ENCODE results near the gene SLC22A15.

DNA sequence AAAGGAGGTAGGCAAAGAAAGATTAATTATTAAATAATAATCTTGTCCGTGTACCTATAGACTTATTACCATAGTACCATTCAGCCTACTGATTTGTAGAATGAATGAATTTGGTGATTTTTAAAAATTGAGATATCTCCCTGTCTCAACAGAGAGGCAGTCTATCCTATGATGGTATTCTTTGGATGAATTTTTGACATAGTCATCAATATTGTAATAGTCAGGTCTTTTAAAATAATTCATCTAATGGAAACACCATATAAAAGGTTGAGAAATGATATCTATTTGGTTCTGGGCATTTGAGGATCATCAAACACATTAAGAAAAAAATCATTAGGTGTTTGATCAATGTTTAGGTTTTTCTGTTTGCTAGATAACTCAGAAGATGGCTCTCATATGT, 99.3 kb downstream of the SLC22A15 start:
- TF ChIP-seq EZH2 (IDR thresholded peaks at IDR 0.05; ENCODE audit: insufficient read depth, poor library complexity, severe bottlenecking) (no peak), EZH2phosphoT487 (IDR thresholded peaks at IDR 0.05; ENCODE audit: insufficient read depth, low read depth) (no peak)

Data from GM23248 (cell line).